SK-N-SH (cell line): ENCODE results near the gene PLA2G6. TPM values are rescaled to one million over a fixed set of nuclear protein-coding genes. Genes with fewer than 3 reads are reported as not detected.
A peak's percentile ranks its signal among the peaks of the same experiment; 100 is the strongest.

Source experiments
- CTCF ChIA-PET: fragments of 300-600, 350-600 bp; formaldehyde crosslinking; extraction: SDS; loops from one replicate; lab custom pipeline; 2021; lab: Yijun Ruan, JAX
- POLR2A ChIA-PET: fragments of 350-600 bp; sonication (Branson Sonifier 250); formaldehyde crosslinking; extraction: SDS; loops from one replicate; lab custom pipeline; 2020; ENCODE audit warnings: antibody characterized with exemption, inconsistent platforms; lab: Yijun Ruan, JAX
- DNase-seq: peaks from one replicate; pipeline ENCODE4 v3.0.0; 2012
- H2AFZ ChIP-seq: fragments of 200-600 bp; sonication (generic); 2 replicates; pipeline ENCODE4 v1.8.1; 2016; ENCODE audit warnings: antibody characterized with exemption, mild to moderate bottlenecking, low read depth
- H3F3A ChIP-seq: fragments of 200-600 bp; sonication (generic); replicated peaks from 2 replicates; pipeline ENCODE3; 2016; ENCODE audit warnings: antibody characterized with exemption, mild to moderate bottlenecking; ENCODE audit not compliant: insufficient read depth
- H3K27ac ChIP-seq, 2 experiments: fragments of 200-500 bp in 1 of 2; fragments of 200-600 bp in 1 of 2; sonication (Bioruptor generic) in 1 of 2; sonication (generic), shearing (Covaris generic) in 1 of 2; 2 replicates each; pipeline versions ENCODE4 v1.5.1 to v1.6.1; 2014 to 2016; ENCODE audit warnings: low read depth in 2 of 2, inconsistent platforms in 1 of 2, low read length in 1 of 2, mild to moderate bottlenecking in 1 of 2, mixed read lengths in 1 of 2
- H3K27me3 ChIP-seq: fragments of 200-600 bp; sonication (generic), shearing (Covaris generic); 2 replicates; pipeline ENCODE4 v1.6.1; 2016; ENCODE audit warnings: mixed run types; ENCODE audit not compliant: insufficient read depth
- H3K36me3 ChIP-seq, 2 experiments: fragments of 200-500 bp in 1 of 2; fragments of 200-600 bp in 1 of 2; sonication (Bioruptor generic) in 1 of 2; sonication (generic) in 1 of 2; replicated peaks in 1 of 2; 2 replicates each; pipeline versions ENCODE3 to v1.5.1; 2014 to 2016; ENCODE audit warnings: low read length in 1 of 2, mild to moderate bottlenecking in 1 of 2; ENCODE audit not compliant: insufficient read depth in 2 of 2, control insufficient read depth in 1 of 2
- H3K4me1 ChIP-seq, 2 experiments: fragments of 200-500 bp in 1 of 2; fragments of 200-600 bp in 1 of 2; sonication (Bioruptor generic) in 1 of 2; sonication (generic), shearing (Covaris generic) in 1 of 2; 2 replicates each; pipeline versions ENCODE4 v1.5.1 to v1.6.1; 2014 to 2016; ENCODE audit warnings: low read depth in 1 of 2, low read length in 1 of 2, mixed run types in 1 of 2; ENCODE audit not compliant: insufficient read depth in 2 of 2, control insufficient read depth in 1 of 2
- H3K4me2 ChIP-seq: fragments of 200-600 bp; sonication (generic), shearing (Covaris generic); 2 replicates; pipeline ENCODE4 v1.6.1; 2017; ENCODE audit warnings: mixed run types
- H3K4me3 ChIP-seq, 2 experiments: fragments of 200-500 bp in 1 of 2; fragments of 200-600 bp in 1 of 2; sonication (Bioruptor generic) in 1 of 2; sonication (generic), shearing (Covaris generic) in 1 of 2; 2 replicates each; pipeline versions ENCODE4 v1.5.1 to v1.8.1; 2014 to 2016; ENCODE audit warnings: low read depth in 2 of 2, inconsistent platforms in 1 of 2, low read length in 1 of 2, mild to moderate bottlenecking in 1 of 2, mixed read lengths in 1 of 2, moderate library complexity in 1 of 2
- H3K79me2 ChIP-seq: fragments of 200-600 bp; sonication (generic); 2 replicates; pipeline ENCODE4 v1.8.1; 2017; ENCODE audit warnings: mild to moderate bottlenecking; ENCODE audit not compliant: insufficient read depth
- H3K9ac ChIP-seq: fragments of 200-600 bp; sonication (generic); 2 replicates; pipeline ENCODE4 v1.6.1; 2017; ENCODE audit warnings: mixed run types
- H3K9me2 ChIP-seq: fragments of 200-600 bp; sonication (generic); 2 replicates; pipeline ENCODE4 v1.6.1; 2017; ENCODE audit warnings: mixed run types
- H3K9me3 ChIP-seq: fragments of 200-600 bp; sonication (generic); 2 replicates; pipeline ENCODE4 v1.6.1; 2017; ENCODE audit warnings: mixed run types, mild to moderate bottlenecking, moderate library complexity
- H4K20me1 ChIP-seq: fragments of 200-600 bp; sonication (generic); 2 replicates; pipeline ENCODE4 v1.6.1; 2017; ENCODE audit warnings: mild to moderate bottlenecking, mixed run types; ENCODE audit not compliant: insufficient read depth
- FOSL2 ChIP-seq: IDR thresholded peaks from 2 replicates; pipeline ENCODE4 v1.4.0; 2012; ENCODE audit warnings: low read depth, mild to moderate bottlenecking, moderate library complexity, borderline replicate concordance
- FOXJ3 ChIP-seq: sonication (generic); formaldehyde crosslinking; IDR thresholded peaks from 2 replicates; pipeline ENCODE4 v1.5.1; 2020; ENCODE audit warnings: mild to moderate bottlenecking, missing genetic modification reagents
- GABPA ChIP-seq: IDR thresholded peaks from 2 replicates; pipeline ENCODE4 v1.4.0; 2012; ENCODE audit warnings: low read depth, mild to moderate bottlenecking
- NFIC ChIP-seq: IDR thresholded peaks from 2 replicates; pipeline ENCODE4 v1.4.0; 2012; ENCODE audit warnings: borderline replicate concordance
- TEAD4 ChIP-seq: IDR thresholded peaks from 2 replicates; pipeline ENCODE4 v1.4.0; 2012; ENCODE audit warnings: mild to moderate bottlenecking, borderline replicate concordance; ENCODE audit not compliant: insufficient read depth
- YY1 ChIP-seq: IDR thresholded peaks from 2 replicates; pipeline ENCODE4 v1.4.0; 2012; ENCODE audit warnings: low read depth, mild to moderate bottlenecking
- WGBS: methylation state at CpG from one replicate; pipeline ENCODE4 v1.1.6; 2017; ENCODE audit warnings: low lambda C conversion rate; 5-methylcytosine and 5-hydroxymethylcytosine counted together
- polyA plus RNA-seq, 3 experiments: library from polyadenylated mRNA; depleted of rRNA; stranded (reverse); fragments of >200 nt; gene quantifications; 2 replicates each; pipeline ENCODE4 v1.2.3, GENCODE V29; 2012

PLA2G6 gene
- polyA plus RNA-seq, 1 of the 3 experiments (the other 2 are of a cell fraction): 10.5 TPM

DNA sequence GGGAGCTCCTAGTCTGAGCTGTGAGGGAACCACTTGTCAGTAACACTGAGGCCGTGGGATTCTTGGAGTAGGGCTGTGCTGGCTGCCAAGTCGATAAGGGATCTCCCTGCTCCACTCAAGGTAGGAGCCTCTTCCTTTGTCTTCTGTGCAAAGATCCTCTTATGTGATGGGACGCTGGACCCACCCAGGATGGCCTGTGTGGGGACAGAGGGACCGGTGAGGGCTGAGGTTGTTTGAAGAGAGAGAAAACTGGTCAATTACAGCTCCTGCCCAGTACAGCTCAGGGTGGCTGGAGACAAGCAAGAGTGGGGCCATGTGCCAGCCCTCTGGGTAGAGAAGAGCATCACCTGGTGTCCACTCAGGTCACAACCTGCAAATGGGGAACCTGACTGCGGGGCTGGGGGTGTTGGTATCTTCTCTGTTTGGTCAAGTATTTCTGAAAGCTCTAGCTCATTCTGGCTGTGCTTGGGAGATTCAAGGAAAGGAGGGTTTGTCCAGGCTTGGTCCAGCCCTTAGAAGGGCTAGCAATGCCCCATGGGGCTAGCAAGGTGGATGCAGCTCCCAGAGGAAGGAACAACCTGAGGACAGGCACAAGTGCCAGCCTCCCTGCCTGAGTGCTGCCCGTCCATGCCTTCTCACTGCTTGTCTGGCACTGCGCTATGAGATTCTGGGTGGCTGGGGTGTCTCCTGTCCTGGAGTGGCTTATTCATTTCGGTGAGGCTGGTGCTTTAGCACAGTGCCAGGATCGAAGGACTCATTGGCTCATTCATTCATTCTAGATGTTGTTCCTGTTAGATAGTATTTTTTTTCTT lies 43.5 kb downstream of the PLA2G6 start:
- Histone ChIP-seq H3K9ac (no peak overlapping the region), H3K27me3 (no peaks in the 10 kb centered on the region), H3K4me2 (no peak overlapping the region), H4K20me1 (no peaks in the 10 kb centered on the region), H3K9me2 (no peaks in the 10 kb centered on the region), H3F3A (no peaks in the 10 kb centered on the region), H3K36me3 (no peaks in the 10 kb centered on the region), H3K4me1 (peaks cover 0 to 2% of the 10 kb centered on the region in 2 experiments; a peak in 1 of 4 replicates), H3K4me3 (no peak overlapping the region), H2AFZ (no peak overlapping the region), H3K79me2 (no peaks in the 10 kb centered on the region), H3K27ac (no peak overlapping the region), H3K9me3 (no peaks in the 10 kb centered on the region)
- ChIA-PET POLR2A (no interaction called here), CTCF (interaction anchor here (1.9 kb wide), 1 partner anchor 23 kb away, joined by 9 read pairs; no protein-coding TSS in a partner anchor)
- no peak for TF ChIP-seq TEAD4
- DNase-seq: no peak
- 69% methylated on average over 4 of the region's 9 CpGs for WGBS

DNA sequence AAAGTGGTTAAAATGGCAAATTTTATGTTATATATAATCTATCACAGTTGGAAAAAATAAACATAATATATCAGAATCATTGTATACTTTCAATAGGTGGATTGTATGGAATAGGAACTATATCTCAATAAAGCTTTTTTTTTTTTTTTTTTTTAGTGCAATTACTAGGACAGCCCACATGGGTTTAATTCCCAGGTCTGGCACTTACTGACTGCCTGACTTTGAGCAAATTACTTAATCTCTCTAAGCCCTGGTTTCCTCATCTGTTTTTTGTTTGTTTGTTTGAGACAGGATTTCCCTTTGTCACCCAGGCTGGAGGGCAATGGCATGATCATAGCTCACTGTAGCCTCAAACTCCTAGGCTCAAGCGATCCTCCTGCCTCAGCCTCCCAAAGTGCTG lies 45.0 kb downstream of the PLA2G6 start:
- Histone ChIP-seq H3K4me1 (no peaks in the 10 kb centered on the region), H3K4me2 (no peak overlapping the region), H4K20me1 (no peaks in the 10 kb centered on the region), H2AFZ (no peak overlapping the region), H3K4me3 (no peak overlapping the region), H3K79me2 (no peaks in the 10 kb centered on the region), H3K36me3 (no peaks in the 10 kb centered on the region), H3K9ac (no peak overlapping the region), H3K9me3 (no peaks in the 10 kb centered on the region), H3F3A (no peaks in the 10 kb centered on the region), H3K9me2 (no peaks in the 10 kb centered on the region), H3K27me3 (no peaks in the 10 kb centered on the region), H3K27ac (no peak overlapping the region)
- DNase-seq: no peak
- TF ChIP-seq YY1: no peak
- CTCF ChIA-PET: interaction anchor here (1.9 kb wide), 1 partner anchor 22 kb away, joined by 9 read pairs; no protein-coding TSS in a partner anchor
- POLR2A ChIA-PET: no interaction called here
- WGBS: no CpG with 5 or more reads among the region's 1 CpG

DNA sequence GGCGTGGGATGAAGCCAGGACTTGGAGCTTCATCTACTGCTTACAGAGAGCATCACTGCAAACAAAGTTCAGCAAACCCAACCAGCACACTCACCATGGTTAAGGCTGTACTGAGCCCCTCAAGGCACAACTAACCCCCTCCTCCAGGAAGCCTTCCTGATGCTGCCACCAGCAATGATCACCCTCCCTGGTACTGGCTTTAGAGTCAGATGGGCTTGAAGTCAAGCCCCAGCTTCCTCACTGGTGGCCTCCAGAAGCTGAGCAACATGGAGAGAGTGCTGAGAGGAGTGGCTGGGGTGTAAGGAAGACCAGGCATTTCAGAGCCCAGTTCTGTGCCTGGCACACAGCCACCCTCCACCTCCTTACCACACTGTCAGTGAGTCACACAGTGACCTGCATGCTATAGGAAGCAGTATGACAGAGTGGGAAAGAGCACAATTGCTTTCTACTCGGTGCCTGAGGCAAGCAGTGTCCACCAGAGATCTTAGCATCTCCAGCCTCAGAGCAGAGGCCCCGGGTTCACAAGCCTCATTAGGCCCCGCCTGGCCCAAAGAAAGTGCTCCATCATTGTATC lies 46.4 kb downstream of the PLA2G6 start:
- TF ChIP-seq FOXJ3 (CRISPR knock-in tag): no peak
- TF ChIP-seq GABPA: no peak
- TF ChIP-seq NFIC: peak; percentile 18; the same call in 1 of the 2 replicates
- TF ChIP-seq FOSL2: peak; percentile 13; the same call in 1 of the 2 replicates
- DNase-seq: no peak
- H3F3A ChIP-seq: no peaks in the 10 kb centered on the region
- H3K4me1 ChIP-seq: no peaks in the 10 kb centered on the region
- H3K79me2 ChIP-seq: no peaks in the 10 kb centered on the region
- H3K4me2 ChIP-seq: no peak overlapping the region
- no peak overlapping the region for H3K4me3 ChIP-seq
- H3K9me2 ChIP-seq: no peaks in the 10 kb centered on the region
- ChIA-PET POLR2A (no interaction called here), CTCF (no interaction called here)
- H3K9ac ChIP-seq: no peak overlapping the region
- H3K27me3 ChIP-seq: no peaks in the 10 kb centered on the region
- no peak overlapping the region for H3K27ac ChIP-seq
- no peaks in the 10 kb centered on the region for H3K36me3 ChIP-seq
- WGBS: 100% methylated on average over 1 of the region's 4 CpGs
- no peaks in the 10 kb centered on the region for H4K20me1 ChIP-seq
- H3K9me3 ChIP-seq: no peaks in the 10 kb centered on the region
- 0 out of 2 replicates have a peak overlapping the region, but pooled peaks have one; percentile 68 for H2AFZ ChIP-seq
